HepG2 (cell line): Measurements from ENCODE around the gene CDC27.

Experiments used
- ZBTB1 ChIP-seq: sonication (generic); formaldehyde crosslinking; IDR thresholded peaks from 2 replicates; pipeline ENCODE4 v1.4.0; 2020; ENCODE audit warnings: missing genetic modification reagents, borderline replicate concordance
- TF ChIP-seq, protein P1 (sequence below): sonication (generic); formaldehyde crosslinking; IDR thresholded peaks from 2 replicates; pipeline ENCODE4 v1.4.0; 2020; ENCODE audit warnings: missing genetic modification reagents

DNA sequence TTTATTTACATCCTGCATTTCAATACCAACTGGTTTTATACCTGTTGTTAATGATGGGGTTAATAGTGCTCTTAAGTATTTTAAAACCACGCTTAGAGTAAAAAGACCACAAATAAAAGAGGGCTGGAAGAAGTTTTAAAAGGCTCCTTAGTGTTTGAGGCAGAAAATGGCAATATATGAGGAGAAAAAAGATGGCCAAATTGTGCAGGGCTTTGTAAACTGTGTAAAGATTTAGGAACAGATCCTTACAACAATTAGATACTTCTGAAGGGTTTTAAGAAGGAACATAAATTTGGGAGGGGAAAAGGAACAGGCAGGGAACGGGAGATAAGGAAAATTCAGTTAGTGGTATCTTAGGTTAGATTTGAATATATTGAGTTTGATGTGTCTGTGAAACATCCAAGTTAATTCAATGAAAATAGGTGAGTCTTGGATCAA lies 12.7 kb downstream of the CDC27 start:
- no peak for TF ChIP-seq ZBTB1 (CRISPR knock-in tag)
- TF ChIP-seq, protein P1, sequence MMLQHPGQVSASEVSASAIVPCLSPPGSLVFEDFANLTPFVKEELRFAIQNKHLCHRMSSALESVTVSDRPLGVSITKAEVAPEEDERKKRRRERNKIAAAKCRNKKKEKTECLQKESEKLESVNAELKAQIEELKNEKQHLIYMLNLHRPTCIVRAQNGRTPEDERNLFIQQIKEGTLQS: no peak
